Measurements from ENCODE around the gene MDM2.

DNA sequence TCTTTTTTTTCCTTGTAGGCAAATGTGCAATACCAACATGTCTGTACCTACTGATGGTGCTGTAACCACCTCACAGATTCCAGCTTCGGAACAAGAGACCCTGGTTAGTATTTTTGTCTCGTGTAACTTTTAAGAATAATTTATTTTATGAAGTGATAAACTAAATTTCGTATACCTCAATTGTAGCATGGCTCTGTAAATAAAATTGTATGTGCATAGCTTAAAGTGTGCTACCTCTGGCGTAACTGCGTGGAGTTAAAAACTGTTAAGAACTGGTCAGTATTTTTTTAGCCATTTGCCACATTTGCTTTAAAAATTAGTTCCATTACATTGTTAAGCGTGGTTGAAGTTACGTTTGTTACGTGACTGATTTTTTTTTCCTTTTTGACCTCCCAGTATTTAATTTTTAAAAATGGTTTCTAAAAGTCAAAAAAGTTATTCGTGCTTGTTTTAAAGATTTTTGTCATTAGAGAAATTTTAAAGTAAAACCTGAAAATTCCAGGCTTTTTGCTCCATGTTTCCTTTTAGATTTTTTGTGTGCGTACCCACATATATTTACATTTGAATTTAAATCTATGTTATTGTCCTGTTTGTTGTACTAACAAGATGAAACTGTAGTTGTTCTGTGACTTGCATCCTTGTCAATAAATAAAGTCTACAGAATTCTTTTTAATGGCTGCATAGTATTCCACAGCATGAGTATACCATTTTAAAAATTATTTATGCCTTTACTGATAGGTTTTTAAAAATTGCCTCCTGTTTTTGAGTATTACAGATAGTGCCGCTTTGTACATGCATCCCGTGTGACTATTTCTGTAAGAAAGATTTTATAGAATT is 1.4 kb downstream of the MDM2 start:
- TF ChIP-seq, protein P1, sequence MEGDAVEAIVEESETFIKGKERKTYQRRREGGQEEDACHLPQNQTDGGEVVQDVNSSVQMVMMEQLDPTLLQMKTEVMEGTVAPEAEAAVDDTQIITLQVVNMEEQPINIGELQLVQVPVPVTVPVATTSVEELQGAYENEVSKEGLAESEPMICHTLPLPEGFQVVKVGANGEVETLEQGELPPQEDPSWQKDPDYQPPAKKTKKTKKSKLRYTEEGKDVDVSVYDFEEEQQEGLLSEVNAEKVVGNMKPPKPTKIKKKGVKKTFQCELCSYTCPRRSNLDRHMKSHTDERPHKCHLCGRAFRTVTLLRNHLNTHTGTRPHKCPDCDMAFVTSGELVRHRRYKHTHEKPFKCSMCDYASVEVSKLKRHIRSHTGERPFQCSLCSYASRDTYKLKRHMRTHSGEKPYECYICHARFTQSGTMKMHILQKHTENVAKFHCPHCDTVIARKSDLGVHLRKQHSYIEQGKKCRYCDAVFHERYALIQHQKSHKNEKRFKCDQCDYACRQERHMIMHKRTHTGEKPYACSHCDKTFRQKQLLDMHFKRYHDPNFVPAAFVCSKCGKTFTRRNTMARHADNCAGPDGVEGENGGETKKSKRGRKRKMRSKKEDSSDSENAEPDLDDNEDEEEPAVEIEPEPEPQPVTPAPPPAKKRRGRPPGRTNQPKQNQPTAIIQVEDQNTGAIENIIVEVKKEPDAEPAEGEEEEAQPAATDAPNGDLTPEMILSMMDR (conservative IDR thresholded peaks at IDR 0.05; ENCODE audit: low read length) = 0 out of 2 replicates have a peak, but pooled peaks have one; percentile 22
- no peak for TF ChIP-seq EZH2phosphoT487 (IDR thresholded peaks at IDR 0.05; ENCODE audit: borderline replicate concordance, low read depth, low read length)

Measured in OCI-LY7 (cell line).